SK-N-SH (cell line): ENCODE data around the gene ZNF79. TPM values are rescaled to one million over a fixed set of nuclear protein-coding genes. Genes with fewer than 3 reads are reported as not detected.
A peak's percentile ranks its signal among the peaks of the same experiment; 100 is the strongest.

ENCODE experiments used
- CTCF ChIA-PET: fragments of 300-600, 350-600 bp; formaldehyde crosslinking; extraction: SDS; loops from one replicate; lab custom pipeline; 2021; lab: Yijun Ruan, JAX
- POLR2A ChIA-PET: fragments of 350-600 bp; sonication (Branson Sonifier 250); formaldehyde crosslinking; extraction: SDS; loops from one replicate; lab custom pipeline; 2020; ENCODE audit warnings: antibody characterized with exemption, inconsistent platforms; lab: Yijun Ruan, JAX
- DNase-seq: peaks from one replicate; pipeline ENCODE4 v3.0.0; 2012
- H2AFZ ChIP-seq: fragments of 200-600 bp; sonication (generic); 2 replicates; pipeline ENCODE4 v1.8.1; 2016; ENCODE audit warnings: antibody characterized with exemption, mild to moderate bottlenecking, low read depth
- H3F3A ChIP-seq: fragments of 200-600 bp; sonication (generic); replicated peaks from 2 replicates; pipeline ENCODE3; 2016; ENCODE audit warnings: antibody characterized with exemption, mild to moderate bottlenecking; ENCODE audit not compliant: insufficient read depth
- H3K27ac ChIP-seq, 2 experiments: fragments of 200-500 bp in 1 of 2; fragments of 200-600 bp in 1 of 2; sonication (Bioruptor generic) in 1 of 2; sonication (generic), shearing (Covaris generic) in 1 of 2; 2 replicates each; pipeline versions ENCODE4 v1.5.1 to v1.6.1; 2014 to 2016; ENCODE audit warnings: low read depth in 2 of 2, inconsistent platforms in 1 of 2, low read length in 1 of 2, mild to moderate bottlenecking in 1 of 2, mixed read lengths in 1 of 2
- H3K27me3 ChIP-seq: fragments of 200-600 bp; sonication (generic), shearing (Covaris generic); 2 replicates; pipeline ENCODE4 v1.6.1; 2016; ENCODE audit warnings: mixed run types; ENCODE audit not compliant: insufficient read depth
- H3K36me3 ChIP-seq, 2 experiments: fragments of 200-500 bp in 1 of 2; fragments of 200-600 bp in 1 of 2; sonication (Bioruptor generic) in 1 of 2; sonication (generic) in 1 of 2; replicated peaks in 1 of 2; 2 replicates each; pipeline versions ENCODE3 to v1.5.1; 2014 to 2016; ENCODE audit warnings: low read length in 1 of 2, mild to moderate bottlenecking in 1 of 2; ENCODE audit not compliant: insufficient read depth in 2 of 2, control insufficient read depth in 1 of 2
- H3K4me1 ChIP-seq, 2 experiments: fragments of 200-500 bp in 1 of 2; fragments of 200-600 bp in 1 of 2; sonication (Bioruptor generic) in 1 of 2; sonication (generic), shearing (Covaris generic) in 1 of 2; 2 replicates each; pipeline versions ENCODE4 v1.5.1 to v1.6.1; 2014 to 2016; ENCODE audit warnings: low read depth in 1 of 2, low read length in 1 of 2, mixed run types in 1 of 2; ENCODE audit not compliant: insufficient read depth in 2 of 2, control insufficient read depth in 1 of 2
- H3K4me2 ChIP-seq: fragments of 200-600 bp; sonication (generic), shearing (Covaris generic); 2 replicates; pipeline ENCODE4 v1.6.1; 2017; ENCODE audit warnings: mixed run types
- H3K4me3 ChIP-seq, 2 experiments: fragments of 200-500 bp in 1 of 2; fragments of 200-600 bp in 1 of 2; sonication (Bioruptor generic) in 1 of 2; sonication (generic), shearing (Covaris generic) in 1 of 2; 2 replicates each; pipeline versions ENCODE4 v1.5.1 to v1.8.1; 2014 to 2016; ENCODE audit warnings: low read depth in 2 of 2, inconsistent platforms in 1 of 2, low read length in 1 of 2, mild to moderate bottlenecking in 1 of 2, mixed read lengths in 1 of 2, moderate library complexity in 1 of 2
- H3K79me2 ChIP-seq: fragments of 200-600 bp; sonication (generic); 2 replicates; pipeline ENCODE4 v1.8.1; 2017; ENCODE audit warnings: mild to moderate bottlenecking; ENCODE audit not compliant: insufficient read depth
- H3K9ac ChIP-seq: fragments of 200-600 bp; sonication (generic); 2 replicates; pipeline ENCODE4 v1.6.1; 2017; ENCODE audit warnings: mixed run types
- H3K9me2 ChIP-seq: fragments of 200-600 bp; sonication (generic); 2 replicates; pipeline ENCODE4 v1.6.1; 2017; ENCODE audit warnings: mixed run types
- H3K9me3 ChIP-seq: fragments of 200-600 bp; sonication (generic); 2 replicates; pipeline ENCODE4 v1.6.1; 2017; ENCODE audit warnings: mixed run types, mild to moderate bottlenecking, moderate library complexity
- H4K20me1 ChIP-seq: fragments of 200-600 bp; sonication (generic); 2 replicates; pipeline ENCODE4 v1.6.1; 2017; ENCODE audit warnings: mild to moderate bottlenecking, mixed run types; ENCODE audit not compliant: insufficient read depth
- EP300 ChIP-seq, 2 experiments: IDR thresholded peaks; 2 replicates each; pipeline versions ENCODE4 v1.4.0 to v1.6.1; 2012; ENCODE audit warnings: borderline replicate concordance in 1 of 2, low read depth in 1 of 2, low read length in 1 of 2
- EZH2phosphoT487 ChIP-seq: fragments of 200-600 bp; sonication (generic); IDR thresholded peaks from 2 replicates; pipeline ENCODE4 v1.6.1; 2017; ENCODE audit warnings: low read depth, mixed run types, mild to moderate bottlenecking, antibody characterized with exemption, moderate library complexity, borderline replicate concordance
- FOXJ3 ChIP-seq: sonication (generic); formaldehyde crosslinking; IDR thresholded peaks from 2 replicates; pipeline ENCODE4 v1.5.1; 2020; ENCODE audit warnings: mild to moderate bottlenecking, missing genetic modification reagents
- GATA2 ChIP-seq: sonication (generic); formaldehyde crosslinking; IDR thresholded peaks from 2 replicates; pipeline ENCODE4 v1.5.0; 2020; ENCODE audit warnings: mild to moderate bottlenecking, missing genetic modification reagents
- IRF3 ChIP-seq: fragments of 150-350 bp; IDR thresholded peaks from 2 replicates; pipeline ENCODE4 v1.6.1; 2016; ENCODE audit warnings: mild to moderate bottlenecking, low read depth, low read length
- JUND ChIP-seq: IDR thresholded peaks from 2 replicates; pipeline ENCODE4 v1.4.0; 2012
- PBX3 ChIP-seq: IDR thresholded peaks from 2 replicates; pipeline ENCODE4; 2012
- RFX5 ChIP-seq: IDR thresholded peaks from 2 replicates; pipeline ENCODE4 v1.6.1; 2012; ENCODE audit warnings: mild to moderate bottlenecking, improper control_type of control experiment, low read length
- RXRA ChIP-seq: IDR thresholded peaks from 2 replicates; pipeline ENCODE4 v1.4.0; 2012; ENCODE audit warnings: low read depth, mild to moderate bottlenecking, borderline replicate concordance
- SMC3 ChIP-seq: IDR thresholded peaks from 2 replicates; pipeline ENCODE4 v1.6.1; 2012; ENCODE audit warnings: low read depth, low read length, improper control_type of control experiment
- TAF1 ChIP-seq: IDR thresholded peaks from 2 replicates; pipeline ENCODE4 v1.6.1; 2012; ENCODE audit warnings: low read depth, mild to moderate bottlenecking, low read length, moderate library complexity, borderline replicate concordance
- TEAD4 ChIP-seq: IDR thresholded peaks from 2 replicates; pipeline ENCODE4 v1.4.0; 2012; ENCODE audit warnings: mild to moderate bottlenecking, borderline replicate concordance; ENCODE audit not compliant: insufficient read depth
- ZBTB33 ChIP-seq: IDR thresholded peaks from 2 replicates; pipeline ENCODE4 v1.4.0; 2012; ENCODE audit warnings: low read depth, borderline replicate concordance
- WGBS: methylation state at CpG from one replicate; pipeline ENCODE4 v1.1.6; 2017; ENCODE audit warnings: low lambda C conversion rate; 5-methylcytosine and 5-hydroxymethylcytosine counted together
- polyA plus RNA-seq, 3 experiments: library from polyadenylated mRNA; depleted of rRNA; stranded (reverse); fragments of >200 nt; gene quantifications; 2 replicates each; pipeline ENCODE4 v1.2.3, GENCODE V29; 2012
- TF ChIP-seq, protein P1 (sequence below): IDR thresholded peaks from 2 replicates; pipeline ENCODE4 v1.4.0; 2012; ENCODE audit warnings: low read depth, borderline replicate concordance
- TF ChIP-seq, protein P2 (sequence below): fragments of 200-600 bp; sonication (generic); IDR thresholded peaks from 2 replicates; pipeline ENCODE4 v1.6.1; 2017; ENCODE audit warnings: antibody characterized with exemption, mild to moderate bottlenecking, moderate library complexity
- TF ChIP-seq, protein P3 (sequence below): fragments of 150-350 bp; IDR thresholded peaks from 2 replicates; pipeline ENCODE4 v1.6.1; 2017; ENCODE audit warnings: antibody characterized with exemption, low read length, low read depth, borderline replicate concordance

The ZNF79 gene
- polyA plus RNA-seq, 1 of the 3 experiments (the other 2 are of a cell fraction) = 4.6 TPM

DNA sequence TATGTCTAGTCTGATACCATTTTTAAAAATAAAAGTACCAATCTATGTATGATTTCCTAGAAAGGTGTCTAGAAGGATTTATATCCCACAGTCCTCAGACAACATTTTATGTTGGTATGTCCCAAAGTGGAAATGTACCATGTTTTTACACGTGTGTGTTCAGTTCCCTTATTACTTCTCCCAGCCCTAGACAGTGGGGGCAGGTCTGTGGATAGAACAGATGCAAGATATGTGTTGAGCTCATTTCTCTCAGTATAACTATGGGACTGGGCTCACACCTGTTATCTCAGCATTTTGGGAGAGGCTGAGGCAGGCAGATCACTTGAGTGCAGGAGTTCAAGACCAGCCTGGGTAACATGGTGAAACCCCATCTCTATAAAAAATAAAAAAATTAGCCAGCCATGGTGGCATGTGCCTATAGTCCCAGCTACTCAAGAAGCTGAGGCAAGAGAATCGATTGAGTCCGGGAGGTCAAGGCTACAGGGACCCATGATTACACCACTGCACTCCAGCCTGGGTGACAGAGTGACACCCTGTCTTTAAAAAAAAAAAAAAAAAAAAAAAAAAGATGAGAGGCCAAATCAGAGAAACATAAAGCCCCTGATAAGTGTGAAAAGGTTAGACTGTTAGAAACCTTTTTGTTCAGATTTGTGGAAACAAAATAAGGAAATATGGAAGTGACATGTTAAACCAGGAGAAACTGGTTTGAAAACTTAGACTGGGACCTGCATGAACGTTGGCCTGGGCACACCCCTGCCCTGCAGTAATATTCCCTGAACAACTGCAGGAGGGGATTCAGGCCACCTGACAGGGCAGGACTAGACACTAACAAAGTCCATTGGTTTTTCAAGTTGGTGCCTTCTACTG lies 34.6 kb upstream of the ZNF79 start:
- Histone ChIP-seq H2AFZ (no peak overlapping the region), H3K9me2 (no peaks in the 10 kb centered on the region), H3K79me2 (no peaks in the 10 kb centered on the region), H3K36me3 (no peaks in the 10 kb centered on the region), H3K4me1 (peaks cover 0 to 9% of the 10 kb centered on the region in 2 experiments; a peak in 1 of 4 replicates), H3K4me3 (no peak overlapping the region), H3K9me3 (no peaks in the 10 kb centered on the region), H3K27me3 (no peaks in the 10 kb centered on the region), H3K4me2 (no peak overlapping the region), H4K20me1 (no peaks in the 10 kb centered on the region; the same call in 1 of the 2 replicates), H3K9ac (no peak overlapping the region), H3K27ac (peak overlapping the region in 1 of 2 experiments; percentile 80; a peak in 2 of 4 replicates), H3F3A (peaks cover 30% of the 10 kb centered on the region)
- ChIA-PET POLR2A (no interaction called here), CTCF (no interaction called here)
- WGBS = 99% methylated on average over 4 of the region's 4 CpGs
- TF ChIP-seq TEAD4 (no peak), JUND (no peak), PBX3 (no peak), ZBTB33 (no peak), EP300 (IDR thresholded peaks at IDR 0.05; ENCODE audit: borderline replicate concordance in 1 of 2, low read depth in 1 of 2, low read length in 1 of 2) (no peak), TAF1 (no peak), SMC3 (no peak), IRF3 (no peak), EZH2phosphoT487 (no peak), RXRA (no peak), GATA2 (no peak), RFX5 (no peak), FOXJ3 (CRISPR knock-in tag) (no peak)
- TF ChIP-seq, protein P1, sequence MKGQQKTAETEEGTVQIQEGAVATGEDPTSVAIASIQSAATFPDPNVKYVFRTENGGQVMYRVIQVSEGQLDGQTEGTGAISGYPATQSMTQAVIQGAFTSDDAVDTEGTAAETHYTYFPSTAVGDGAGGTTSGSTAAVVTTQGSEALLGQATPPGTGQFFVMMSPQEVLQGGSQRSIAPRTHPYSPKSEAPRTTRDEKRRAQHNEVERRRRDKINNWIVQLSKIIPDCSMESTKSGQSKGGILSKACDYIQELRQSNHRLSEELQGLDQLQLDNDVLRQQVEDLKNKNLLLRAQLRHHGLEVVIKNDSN = no peak
- TF ChIP-seq, protein P2, sequence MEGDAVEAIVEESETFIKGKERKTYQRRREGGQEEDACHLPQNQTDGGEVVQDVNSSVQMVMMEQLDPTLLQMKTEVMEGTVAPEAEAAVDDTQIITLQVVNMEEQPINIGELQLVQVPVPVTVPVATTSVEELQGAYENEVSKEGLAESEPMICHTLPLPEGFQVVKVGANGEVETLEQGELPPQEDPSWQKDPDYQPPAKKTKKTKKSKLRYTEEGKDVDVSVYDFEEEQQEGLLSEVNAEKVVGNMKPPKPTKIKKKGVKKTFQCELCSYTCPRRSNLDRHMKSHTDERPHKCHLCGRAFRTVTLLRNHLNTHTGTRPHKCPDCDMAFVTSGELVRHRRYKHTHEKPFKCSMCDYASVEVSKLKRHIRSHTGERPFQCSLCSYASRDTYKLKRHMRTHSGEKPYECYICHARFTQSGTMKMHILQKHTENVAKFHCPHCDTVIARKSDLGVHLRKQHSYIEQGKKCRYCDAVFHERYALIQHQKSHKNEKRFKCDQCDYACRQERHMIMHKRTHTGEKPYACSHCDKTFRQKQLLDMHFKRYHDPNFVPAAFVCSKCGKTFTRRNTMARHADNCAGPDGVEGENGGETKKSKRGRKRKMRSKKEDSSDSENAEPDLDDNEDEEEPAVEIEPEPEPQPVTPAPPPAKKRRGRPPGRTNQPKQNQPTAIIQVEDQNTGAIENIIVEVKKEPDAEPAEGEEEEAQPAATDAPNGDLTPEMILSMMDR = no peak
- TF ChIP-seq, protein P3, sequence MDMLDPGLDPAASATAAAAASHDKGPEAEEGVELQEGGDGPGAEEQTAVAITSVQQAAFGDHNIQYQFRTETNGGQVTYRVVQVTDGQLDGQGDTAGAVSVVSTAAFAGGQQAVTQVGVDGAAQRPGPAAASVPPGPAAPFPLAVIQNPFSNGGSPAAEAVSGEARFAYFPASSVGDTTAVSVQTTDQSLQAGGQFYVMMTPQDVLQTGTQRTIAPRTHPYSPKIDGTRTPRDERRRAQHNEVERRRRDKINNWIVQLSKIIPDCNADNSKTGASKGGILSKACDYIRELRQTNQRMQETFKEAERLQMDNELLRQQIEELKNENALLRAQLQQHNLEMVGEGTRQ = no peak
- no peak for DNase-seq
